ENCODE data around the gene PRKAG2. TPM values are rescaled to one million over a fixed set of nuclear protein-coding genes. Genes with fewer than 3 reads are reported as not detected.

Gene PRKAG2
- polyA plus RNA-seq, 3 donors = 29.2 to 59.8 (median 30.9) TPM

GRCh38 chr7:151786936-151787335, 90.0 kb downstream of the PRKAG2 start:
- Mint-ChIP-seq H3K36me3 (peaks cover 46 to 48% of the 10 kb centered on the region in 2 donors), H3K9me3 (peaks cover 0 to 2% (median 0%) of the 10 kb centered on the region in 7 donors), H3K4me3 (no peak overlapping the region), H3K4me1 (peaks cover 41% of the 10 kb centered on the region), H3K27ac (peak overlapping the region in 4 of 7 donors; percentile 15 to 63 (median 48)), H3K27me3 (ENCODE audit: low read depth in 3 of 3) (peaks cover 0 to 2% (median 1%) of the 10 kb centered on the region in 3 donors)
- no peak for DNase-seq
- no peak overlapping the region for H2AFZ ChIP-seq (ENCODE audit: insufficient read depth, low read depth, low read length, poor library complexity, severe bottlenecking)
- H3K9ac ChIP-seq (ENCODE audit: insufficient read depth, low read length, poor library complexity, severe bottlenecking) = no peak overlapping the region
- peaks cover 52% of the 10 kb centered on the region for H4K20me1 ChIP-seq (ENCODE audit: insufficient read depth, low read length)
- no peaks in the 10 kb centered on the region for H3K9me3 ChIP-seq (replicated peaks in 1 of 2; ENCODE audit: control insufficient read depth in 1 of 2, insufficient read depth in 1 of 2, low read length in 2 of 2)
- no peak overlapping the region for H3K4me2 ChIP-seq (replicated peaks; ENCODE audit: extremely low read depth, low read length, poor library complexity, severe bottlenecking)
- WGBS (ENCODE audit: insufficient coverage) = no CpG with 5 or more reads among the region's 5 CpGs
- H3K4me1 ChIP-seq (ENCODE audit: control insufficient read depth in 1 of 2, insufficient read depth in 2 of 2, low read length in 2 of 2) = peaks cover 9 to 29% of the 10 kb centered on the region in 2 donors
- peaks cover 22 to 42% of the 10 kb centered on the region in 2 donors for H3K36me3 ChIP-seq (replicated peaks in 1 of 2; ENCODE audit: control insufficient read depth in 1 of 2, insufficient read depth in 2 of 2, low read length in 2 of 2)
- peak overlapping the region in 1 of 2 donors; percentile 8 for H3K27ac ChIP-seq (ENCODE audit: low read depth in 1 of 2, low read length in 2 of 2)
- intact Hi-C loops (cut with micrococcal nuclease) = loop anchor here in 1 of 2 donors (10.0 kb wide), 1 partner anchor 208 kb away; no protein-coding TSS in a partner anchor
- no peak for TF ChIP-seq CTCF (IDR thresholded peaks at IDR 0.05)
- H3K79me2 ChIP-seq (ENCODE audit: insufficient read depth, low read length) = peaks cover 23% of the 10 kb centered on the region
- no peak overlapping the region for H3K4me3 ChIP-seq (replicated peaks in 1 of 3; ENCODE audit: low read depth in 2 of 3, low read length in 3 of 3)
- no peaks in the 10 kb centered on the region for H3K27me3 ChIP-seq (ENCODE audit: control insufficient read depth in 2 of 2, insufficient read depth in 2 of 2, low read length in 2 of 2)

GRCh38 chr7:151786241-151786640, 90.7 kb downstream of the PRKAG2 start:
- no peak for DNase-seq
- TF ChIP-seq CTCF (IDR thresholded peaks at IDR 0.05) = no peak
- peaks cover 25 to 47% of the 10 kb centered on the region in 2 donors for H3K36me3 ChIP-seq (replicated peaks in 1 of 2; ENCODE audit: control insufficient read depth in 1 of 2, insufficient read depth in 2 of 2, low read length in 2 of 2)
- H3K4me1 ChIP-seq (ENCODE audit: control insufficient read depth in 1 of 2, insufficient read depth in 2 of 2, low read length in 2 of 2) = peaks cover 9 to 25% of the 10 kb centered on the region in 2 donors
- H2AFZ ChIP-seq (ENCODE audit: insufficient read depth, low read depth, low read length, poor library complexity, severe bottlenecking) = no peak overlapping the region
- no peak overlapping the region for H3K27ac ChIP-seq (ENCODE audit: low read depth in 1 of 2, low read length in 2 of 2)
- H3K79me2 ChIP-seq (ENCODE audit: insufficient read depth, low read length) = peaks cover 16% of the 10 kb centered on the region
- Mint-ChIP-seq H3K27me3 (ENCODE audit: low read depth in 3 of 3) (peaks cover 0 to 2% (median 1%) of the 10 kb centered on the region in 3 donors), H3K9me3 (peaks cover 0 to 2% (median 0%) of the 10 kb centered on the region in 7 donors), H3K4me1 (peaks cover 35% of the 10 kb centered on the region), H3K36me3 (peaks cover 45 to 53% of the 10 kb centered on the region in 2 donors), H3K27ac (no peak overlapping the region), H3K4me3 (no peak overlapping the region)
- intact Hi-C loops (cut with micrococcal nuclease) = loop anchor here in 1 of 2 donors (10.0 kb wide), 1 partner anchor 209 kb away; no protein-coding TSS in a partner anchor
- peaks cover 58% of the 10 kb centered on the region for H4K20me1 ChIP-seq (ENCODE audit: insufficient read depth, low read length)
- no peak overlapping the region for H3K9ac ChIP-seq (ENCODE audit: insufficient read depth, low read length, poor library complexity, severe bottlenecking)
- no peaks in the 10 kb centered on the region for H3K9me3 ChIP-seq (replicated peaks in 1 of 2; ENCODE audit: control insufficient read depth in 1 of 2, insufficient read depth in 1 of 2, low read length in 2 of 2)
- no peaks in the 10 kb centered on the region for H3K27me3 ChIP-seq (ENCODE audit: control insufficient read depth in 2 of 2, insufficient read depth in 2 of 2, low read length in 2 of 2)
- no peak overlapping the region for H3K4me2 ChIP-seq (replicated peaks; ENCODE audit: extremely low read depth, low read length, poor library complexity, severe bottlenecking)
- WGBS (ENCODE audit: insufficient coverage) = 97% methylated on average over 15 of the region's 19 CpGs
- no peak overlapping the region for H3K4me3 ChIP-seq (replicated peaks in 1 of 3; ENCODE audit: low read depth in 2 of 3, low read length in 3 of 3)
